NCI-H2107 treated with DMSO at 0.1 percent for 48 hours (cell line): ENCODE measurements around the gene LMF1.
"Not testable (repeated sequence)": the region's sequence is repeated elsewhere in the genome, so short reads cannot be mapped to it uniquely, and the experiment has no call there.

Experiments
- DNase-seq: peaks from one replicate; lab custom pipeline; 2025; ENCODE audit not compliant: unreplicated experiment; lab: John Stamatoyannopoulos, UW

The LMF1 gene

GRCh38 chr16:883340-883739 is 87.4 kb downstream of the LMF1 start:
- no peak for DNase-seq

GRCh38 chr16:882671-883070 is 88.1 kb downstream of the LMF1 start:
- DNase-seq: not testable (repeated sequence)

DNA sequence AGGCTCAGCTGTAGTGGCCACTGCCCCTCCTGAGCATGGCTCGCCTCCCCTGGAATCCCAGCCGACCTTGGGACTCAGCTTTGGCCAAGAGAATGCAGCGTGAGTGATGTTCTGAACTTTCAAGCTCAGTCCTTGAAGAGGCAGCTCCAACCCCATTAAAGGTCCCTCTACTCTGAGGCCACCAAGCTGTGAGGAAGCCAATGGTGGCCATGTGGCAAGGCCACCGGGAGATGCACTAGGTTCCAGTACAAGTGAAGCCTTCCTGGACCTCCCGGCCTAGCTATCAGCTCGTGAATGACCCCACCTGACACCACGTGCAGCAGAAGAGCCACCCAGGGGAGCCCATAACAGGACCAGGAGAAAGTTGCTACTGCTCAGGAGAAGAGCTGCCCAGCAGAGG is 88.5 kb downstream of the LMF1 start:
- no peak for DNase-seq

DNA sequence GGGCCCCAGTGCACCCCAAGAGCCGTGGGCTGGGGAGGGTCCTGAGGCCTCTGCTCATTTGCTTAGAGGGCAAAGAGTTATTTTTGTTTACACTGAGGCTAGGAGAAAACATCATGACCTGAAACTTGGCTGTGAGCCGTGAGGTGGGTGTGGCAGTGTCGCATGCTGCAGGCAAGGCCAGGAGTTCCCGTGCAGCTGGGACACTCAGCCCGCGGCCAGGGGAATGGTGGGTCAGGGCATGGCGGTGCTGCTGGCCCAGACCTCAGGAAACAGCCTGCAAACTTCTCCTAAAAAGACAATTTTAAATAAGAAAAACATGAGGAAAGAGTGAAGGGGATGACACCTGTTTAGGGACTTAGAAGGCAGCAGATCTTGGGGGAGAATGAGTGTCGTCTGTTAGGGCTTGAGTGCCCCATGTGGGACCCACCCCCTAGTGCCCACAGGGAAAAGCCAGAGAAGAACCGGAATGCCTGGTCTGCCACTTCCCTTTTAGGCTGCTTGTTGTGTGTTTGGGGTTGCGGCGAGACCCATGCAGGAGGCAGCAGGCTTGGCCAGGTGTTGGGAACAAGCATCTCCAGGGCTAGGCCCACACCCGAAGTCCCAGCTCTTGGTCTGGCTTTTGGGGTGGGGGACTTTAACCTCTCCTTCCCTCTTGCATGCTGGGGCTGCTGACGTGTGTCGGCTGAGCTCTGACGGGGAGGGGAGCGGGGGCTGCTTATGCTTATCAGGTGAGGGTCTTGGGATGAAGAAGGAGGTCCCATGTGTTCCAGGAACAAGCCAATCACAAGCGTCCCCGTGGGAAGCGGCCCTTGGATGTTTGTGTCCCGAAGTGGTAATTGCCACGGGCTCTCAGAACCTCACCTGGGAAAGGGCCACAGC is 89.3 kb downstream of the LMF1 start:
- DNase-seq: no peak

DNA sequence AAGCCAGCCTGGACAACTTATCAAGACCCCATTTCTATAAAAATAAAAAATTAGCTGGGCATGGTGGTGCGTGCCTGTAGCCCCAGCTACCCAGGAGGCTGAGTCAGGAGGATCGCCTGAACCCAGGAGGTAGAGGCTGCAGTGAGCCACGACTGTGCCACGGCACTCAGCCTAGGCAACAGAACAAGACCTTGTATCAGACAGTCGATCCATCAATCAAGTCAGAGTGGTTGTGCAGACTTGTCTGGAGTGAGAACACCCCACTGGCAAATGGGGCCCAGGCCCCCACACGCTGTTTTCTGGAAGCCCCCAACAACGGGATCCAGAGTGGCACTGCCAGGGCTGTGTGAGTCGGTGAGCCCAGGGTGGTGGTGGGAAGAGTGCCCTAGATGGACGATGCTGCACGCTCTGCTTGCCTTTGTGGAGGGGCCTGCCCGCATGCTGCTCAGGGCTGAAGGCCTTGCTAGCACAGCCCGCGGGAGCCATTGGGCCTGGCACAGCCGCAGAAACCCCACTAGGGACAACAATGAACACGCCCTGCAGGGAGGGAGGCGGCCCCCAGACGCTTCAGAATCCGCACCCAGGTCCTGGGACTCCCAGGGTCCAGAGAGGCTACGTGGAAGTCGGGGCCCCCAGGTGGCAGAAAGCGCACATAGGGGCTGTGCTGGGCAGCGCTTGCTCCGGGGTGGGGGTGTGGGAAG is 90.2 kb downstream of the LMF1 start:
- DNase-seq: no peak

DNA sequence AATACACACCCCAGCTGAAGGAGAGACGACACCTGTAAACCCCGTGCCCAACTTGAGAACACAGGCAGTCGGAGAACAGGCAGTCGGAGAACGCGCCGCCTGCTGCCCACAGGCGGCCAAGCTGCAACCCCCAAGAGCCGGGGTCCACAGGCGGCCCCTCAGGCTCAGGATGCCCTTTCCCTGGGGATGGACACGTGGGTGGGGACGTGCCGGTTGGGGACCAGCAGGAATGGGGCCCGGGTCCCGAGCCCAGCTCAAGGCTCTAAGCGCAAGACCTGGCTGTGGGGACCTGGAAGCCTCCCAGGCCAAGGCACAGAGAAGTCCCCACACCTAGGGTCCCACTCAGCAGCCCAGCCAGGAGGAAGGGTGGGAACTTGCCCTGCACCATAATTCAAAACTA is 90.8 kb downstream of the LMF1 start:
- DNase-seq: no peak

DNA sequence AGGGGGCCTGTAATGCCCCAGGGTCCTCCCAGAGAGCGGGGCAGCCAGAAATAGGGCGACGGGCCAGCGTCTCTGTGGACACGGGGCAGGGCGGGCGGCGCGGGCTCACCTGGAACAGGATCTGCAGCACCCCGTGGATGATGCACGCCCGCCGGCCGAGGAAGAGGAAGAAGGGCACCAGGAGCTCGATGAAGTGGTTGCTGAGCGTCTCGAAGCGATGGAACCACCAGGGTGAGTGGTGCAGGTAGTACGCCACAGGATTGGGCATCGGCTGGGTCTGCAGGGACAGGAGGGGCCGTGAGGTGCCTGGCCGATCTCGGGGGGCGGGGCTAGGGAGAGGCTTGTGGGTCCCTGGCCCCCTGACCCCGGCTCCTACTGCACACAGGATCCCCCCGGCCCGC is 91.3 kb downstream of the LMF1 start:
- DNase-seq: no peak

- no peak for DNase-seq
Observed at GRCh38 chr16:878886-879285, 91.9 kb downstream of the LMF1 start.

DNA sequence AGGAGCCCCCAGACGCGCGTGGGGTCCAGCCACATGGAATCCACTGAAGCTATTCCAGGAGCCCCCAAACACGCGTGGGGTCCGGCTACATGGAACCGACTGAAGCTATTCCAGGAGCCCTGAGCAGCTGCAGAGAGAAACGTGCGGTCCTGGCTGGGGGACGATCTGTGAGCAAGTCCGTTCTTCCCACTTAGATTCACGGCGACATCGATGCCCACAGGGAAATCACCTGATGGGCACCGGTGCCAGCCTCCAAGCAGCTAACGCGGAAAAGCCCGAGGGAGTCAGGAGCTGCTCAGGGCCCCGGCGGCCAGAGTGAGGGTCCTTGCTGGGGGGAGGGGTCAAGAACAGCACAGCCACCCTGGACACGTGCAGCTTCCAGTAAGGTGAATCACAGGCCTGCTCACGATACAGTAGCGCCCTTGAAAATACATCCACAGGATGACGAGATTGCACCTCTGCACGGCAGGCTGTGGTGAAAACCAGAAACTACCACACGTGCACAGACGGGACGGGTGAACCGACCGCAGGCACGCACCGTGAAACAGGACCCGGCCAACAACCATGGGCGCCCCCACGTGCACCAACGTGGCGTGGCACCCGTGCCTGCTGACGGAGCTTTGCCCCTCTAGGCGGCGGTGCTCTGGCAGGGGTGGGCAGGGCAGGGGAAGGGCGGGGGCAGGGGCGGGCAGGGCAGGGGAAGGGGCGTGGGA is 92.6 kb downstream of the LMF1 start:
- DNase-seq: no peak

GRCh38 chr16:877242-878071 is 93.3 kb downstream of the LMF1 start:
- no peak for DNase-seq

GRCh38 chr16:876523-877241 is 94.1 kb downstream of the LMF1 start:
- no peak for DNase-seq

GRCh38 chr16:876041-876335 is 94.8 kb downstream of the LMF1 start:
- DNase-seq: no peak

DNA sequence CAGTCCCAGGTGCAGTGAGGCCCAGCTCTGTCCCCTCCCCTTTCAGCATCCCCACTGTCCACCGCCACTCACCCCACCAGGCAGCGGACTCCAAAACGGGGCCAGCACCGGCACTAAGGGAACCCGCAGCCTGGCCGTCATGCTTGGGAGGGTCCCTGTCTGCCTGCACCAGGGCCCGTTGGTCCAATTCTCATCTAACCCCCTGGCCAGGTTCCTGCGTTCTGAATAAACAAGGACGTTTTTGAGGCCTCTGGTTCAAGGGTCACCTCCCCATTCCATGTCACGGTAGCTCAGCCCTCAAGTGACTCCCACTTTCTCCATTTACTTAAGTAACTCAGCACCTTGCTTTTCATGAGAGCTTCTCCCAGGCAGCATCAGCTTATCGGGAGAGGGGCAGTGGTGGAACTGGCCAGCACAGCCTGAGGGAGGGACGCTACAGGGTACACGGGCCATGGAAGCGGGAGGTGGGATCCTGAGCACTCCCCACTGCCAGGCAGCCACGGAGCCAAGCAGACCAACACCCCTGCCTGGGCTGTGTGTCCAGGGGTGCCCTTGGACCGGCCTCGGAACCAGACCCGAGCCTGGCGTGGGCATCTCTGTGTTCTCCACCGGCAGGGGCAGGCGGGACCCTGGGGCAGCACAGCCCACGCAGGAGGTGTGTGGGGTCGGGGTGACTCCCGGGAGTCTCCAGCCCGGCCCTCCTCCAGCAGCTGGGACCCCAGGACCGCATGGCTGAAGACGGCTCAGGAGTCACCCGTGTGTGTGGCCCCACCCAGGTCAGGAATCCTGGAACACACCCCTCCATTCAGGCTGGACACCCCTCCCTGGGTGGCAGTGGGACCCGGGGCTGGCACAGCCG is 95.4 kb downstream of the LMF1 start:
- DNase-seq: no peak

- DNase-seq: no peak
Observed at GRCh38 chr16:874366-875181, 96.2 kb downstream of the LMF1 start.

DNA sequence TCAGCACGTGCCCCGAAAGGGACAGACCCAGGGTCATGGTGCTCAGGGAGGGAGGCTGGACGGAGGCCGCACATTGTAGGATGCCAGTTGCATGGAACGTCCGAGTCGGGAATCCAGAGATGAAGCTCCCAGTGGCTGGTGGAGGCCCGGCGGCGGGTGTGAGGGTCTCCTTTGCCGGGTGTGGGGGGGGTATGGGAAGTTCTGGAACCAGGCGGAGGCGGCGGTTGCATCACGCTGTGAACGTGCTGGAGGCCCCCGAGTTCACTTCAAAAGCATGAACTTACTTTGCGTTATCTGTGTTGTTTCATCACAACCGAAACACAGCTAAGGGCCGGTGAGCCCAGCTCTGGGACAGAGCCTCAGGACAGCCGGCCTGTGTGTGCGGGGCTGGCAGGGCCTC is 96.9 kb downstream of the LMF1 start:
- no peak for DNase-seq

DNA sequence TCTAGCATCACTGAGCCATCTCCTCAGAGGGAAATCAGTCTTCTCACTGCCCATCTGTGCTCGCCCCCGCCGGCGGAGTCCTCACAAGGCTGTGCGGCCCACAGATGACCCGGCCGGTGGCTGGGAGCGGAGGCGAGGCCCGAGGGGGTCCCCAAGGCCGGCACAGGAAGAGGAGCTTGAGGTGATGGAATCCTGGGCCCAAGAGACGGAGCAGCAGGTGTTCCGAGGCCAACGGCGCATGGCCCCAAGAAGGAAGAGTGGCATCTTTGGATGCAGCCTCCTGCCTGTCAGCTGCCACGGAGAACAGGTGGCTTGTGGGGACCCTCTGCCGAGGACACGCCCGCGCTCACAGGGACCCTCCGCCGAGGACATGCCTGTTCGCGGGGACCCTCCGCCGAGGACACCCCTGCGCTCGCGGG is 97.5 kb downstream of the LMF1 start:
- no peak for DNase-seq

DNA sequence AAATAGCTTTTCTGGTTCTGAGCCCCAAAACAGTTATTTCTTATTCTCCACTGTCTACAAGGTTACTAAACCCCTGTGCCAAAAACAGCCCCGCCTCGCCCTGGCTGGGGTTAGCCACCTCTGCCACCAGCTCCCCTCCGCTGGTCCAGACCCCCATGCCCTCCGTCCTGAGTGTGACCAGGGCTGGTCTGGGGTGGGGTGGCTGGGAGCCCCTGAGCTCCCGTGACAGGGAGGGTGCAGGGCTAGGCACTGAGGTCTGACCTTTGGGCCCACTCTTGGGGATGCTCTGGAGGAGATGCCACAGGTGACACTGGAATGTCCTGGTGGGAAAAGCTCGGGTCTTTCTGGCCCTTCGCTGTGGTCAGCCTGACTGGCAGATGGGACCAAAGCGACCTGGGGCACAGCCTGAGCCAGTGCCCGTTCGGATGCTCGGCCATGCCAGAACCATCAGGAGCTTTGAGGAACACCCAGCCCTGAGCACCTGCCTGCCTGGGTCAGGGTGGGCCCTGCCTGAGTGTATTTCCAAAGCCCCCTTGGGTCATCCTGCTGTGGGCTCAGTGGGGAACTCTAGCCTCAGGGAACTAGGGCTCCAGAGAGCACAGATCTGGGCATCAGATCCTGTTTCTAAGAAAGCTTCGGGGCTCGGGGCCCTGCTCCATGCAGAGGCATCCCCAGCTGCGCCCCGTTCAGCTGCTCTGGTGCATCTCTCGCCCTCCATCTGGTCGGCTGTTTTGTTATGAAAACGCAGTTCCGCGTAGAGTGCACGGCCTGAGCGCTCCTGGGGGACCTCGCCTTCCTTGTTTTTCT is 98.1 kb downstream of the LMF1 start:
- DNase-seq: no peak
